Epithelial cell of esophagus (primary cell): ENCODE measurements around the gene KIF3C.

ENCODE experiments used
- DNase-seq: peaks from one replicate; pipeline ENCODE4 v3.0.0; 2010; ENCODE audit warnings: low read depth
- H3K4me3 ChIP-seq: 2 replicates; pipeline ENCODE4 v1.5.1; 2011; ENCODE audit warnings: mild to moderate bottlenecking, low read length, control low read depth
- TF ChIP-seq, protein P1 (sequence below): IDR thresholded peaks from 2 replicates; pipeline ENCODE4 v1.5.1; 2011; ENCODE audit warnings: low read depth, mild to moderate bottlenecking, low read length, control low read depth, inconsistent platforms; ENCODE audit not compliant: insufficient read depth; ENCODE audit errors: missing control alignments

KIF3C gene

DNA sequence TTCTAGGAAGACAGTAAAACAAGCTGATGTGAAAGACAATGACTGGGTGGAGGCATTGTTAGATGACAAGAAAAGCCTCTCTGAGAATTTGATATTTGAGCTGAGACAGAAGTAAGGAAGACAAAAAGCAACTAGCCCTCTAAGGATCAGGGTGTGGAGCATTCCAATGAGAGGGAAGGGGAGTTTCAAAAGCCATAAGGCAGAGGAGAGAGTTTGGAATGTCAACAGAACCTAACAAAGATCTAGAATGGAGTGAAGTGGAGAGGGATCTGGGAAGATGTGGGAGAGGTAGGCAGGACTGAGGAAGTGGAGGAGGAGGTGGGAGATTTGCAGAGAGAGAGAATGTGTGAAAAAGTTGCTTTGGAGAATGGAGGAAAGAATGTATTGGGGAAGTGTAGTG lies 86.7 kb downstream of the KIF3C start:
- no peak overlapping the region for H3K4me3 ChIP-seq
- DNase-seq: no peak
- TF ChIP-seq, protein P1, sequence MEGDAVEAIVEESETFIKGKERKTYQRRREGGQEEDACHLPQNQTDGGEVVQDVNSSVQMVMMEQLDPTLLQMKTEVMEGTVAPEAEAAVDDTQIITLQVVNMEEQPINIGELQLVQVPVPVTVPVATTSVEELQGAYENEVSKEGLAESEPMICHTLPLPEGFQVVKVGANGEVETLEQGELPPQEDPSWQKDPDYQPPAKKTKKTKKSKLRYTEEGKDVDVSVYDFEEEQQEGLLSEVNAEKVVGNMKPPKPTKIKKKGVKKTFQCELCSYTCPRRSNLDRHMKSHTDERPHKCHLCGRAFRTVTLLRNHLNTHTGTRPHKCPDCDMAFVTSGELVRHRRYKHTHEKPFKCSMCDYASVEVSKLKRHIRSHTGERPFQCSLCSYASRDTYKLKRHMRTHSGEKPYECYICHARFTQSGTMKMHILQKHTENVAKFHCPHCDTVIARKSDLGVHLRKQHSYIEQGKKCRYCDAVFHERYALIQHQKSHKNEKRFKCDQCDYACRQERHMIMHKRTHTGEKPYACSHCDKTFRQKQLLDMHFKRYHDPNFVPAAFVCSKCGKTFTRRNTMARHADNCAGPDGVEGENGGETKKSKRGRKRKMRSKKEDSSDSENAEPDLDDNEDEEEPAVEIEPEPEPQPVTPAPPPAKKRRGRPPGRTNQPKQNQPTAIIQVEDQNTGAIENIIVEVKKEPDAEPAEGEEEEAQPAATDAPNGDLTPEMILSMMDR: no peak

GRCh38 chr2:25895018-25895417 lies 87.3 kb downstream of the KIF3C start:
- TF ChIP-seq, protein P1: no peak
- no peak overlapping the region for H3K4me3 ChIP-seq
- DNase-seq: no peak

DNA sequence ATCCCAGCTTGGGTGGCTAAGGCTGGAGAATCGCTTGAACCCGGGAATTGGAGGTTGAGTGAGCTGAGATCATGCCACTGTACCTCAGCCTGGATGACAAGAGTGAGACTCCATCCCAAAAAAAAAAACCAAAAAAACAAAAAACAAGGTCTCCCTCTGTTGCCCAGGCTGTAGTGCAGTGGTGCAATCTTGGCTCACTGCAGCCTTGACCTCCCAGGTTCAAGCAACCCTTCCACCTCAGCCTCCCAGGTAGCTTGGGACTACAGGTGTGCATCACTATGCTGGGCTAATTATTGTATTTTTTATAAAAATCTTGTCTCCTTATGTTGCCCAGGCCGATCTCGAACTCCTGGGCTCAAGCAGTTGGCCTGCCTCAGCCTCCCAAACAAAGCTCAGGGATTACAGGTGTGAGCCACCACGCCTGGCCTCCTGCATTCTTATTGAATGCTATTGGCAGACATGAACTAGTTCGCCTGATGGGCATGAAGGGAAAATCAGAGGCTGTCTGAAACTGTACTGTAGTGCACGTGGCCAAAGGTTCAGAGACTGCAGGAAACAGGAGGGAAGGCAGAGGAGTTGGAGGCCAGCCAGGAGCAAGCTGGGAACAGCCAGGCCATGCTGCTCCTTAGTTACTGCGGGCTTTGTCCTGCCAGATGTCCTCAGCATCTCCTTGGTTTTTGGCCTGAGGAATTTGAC lies 88.0 kb downstream of the KIF3C start:
- no peak for DNase-seq
- H3K4me3 ChIP-seq: no peak overlapping the region
- TF ChIP-seq, protein P1: no peak

DNA sequence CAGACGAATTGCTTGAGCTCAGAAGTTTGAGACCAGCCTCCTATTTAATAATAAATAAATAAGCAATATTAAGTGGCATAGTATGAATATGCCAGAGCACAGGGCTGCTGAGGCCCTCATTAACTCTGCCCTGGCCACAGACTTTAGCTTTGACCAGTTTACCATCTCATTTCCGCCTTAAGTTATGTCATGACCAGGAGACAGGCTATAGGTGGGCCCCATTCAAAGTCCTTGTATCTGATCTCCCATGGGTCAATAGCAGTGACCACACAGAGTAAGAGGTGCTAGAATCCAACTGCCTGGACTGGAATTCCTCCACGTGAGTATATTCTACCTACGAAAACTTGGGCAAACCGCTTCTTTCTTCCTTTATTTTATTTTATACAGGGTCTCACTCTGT lies 90.6 kb downstream of the KIF3C start:
- no peak overlapping the region for H3K4me3 ChIP-seq
- DNase-seq: no peak
- TF ChIP-seq, protein P1: no peak

- TF ChIP-seq, protein P1: no peak
- H3K4me3 ChIP-seq: no peak overlapping the region
- no peak for DNase-seq
Observed at GRCh38 chr2:25887624-25888242, 94.6 kb downstream of the KIF3C start.

DNA sequence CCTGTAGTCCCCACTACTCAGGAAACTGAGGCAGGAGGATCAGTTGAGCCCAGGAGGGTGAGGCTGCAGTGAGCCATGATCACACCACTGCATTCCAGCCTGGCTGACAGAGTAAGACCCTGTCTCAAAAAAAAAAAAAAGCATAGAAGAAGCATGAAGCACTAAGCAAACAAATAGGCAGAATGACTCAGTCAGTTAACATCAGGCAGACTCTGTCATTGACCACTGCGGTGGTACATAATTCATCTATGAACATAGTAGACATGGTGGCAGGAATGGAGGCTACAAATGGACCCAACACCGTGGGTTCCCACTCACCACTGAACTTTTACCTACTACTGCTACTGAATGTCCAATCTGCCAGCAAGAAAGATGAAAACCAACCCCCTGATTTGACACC lies 96.4 kb downstream of the KIF3C start:
- no peak overlapping the region for H3K4me3 ChIP-seq
- TF ChIP-seq, protein P1: no peak
- DNase-seq: peak; percentile 84

DNA sequence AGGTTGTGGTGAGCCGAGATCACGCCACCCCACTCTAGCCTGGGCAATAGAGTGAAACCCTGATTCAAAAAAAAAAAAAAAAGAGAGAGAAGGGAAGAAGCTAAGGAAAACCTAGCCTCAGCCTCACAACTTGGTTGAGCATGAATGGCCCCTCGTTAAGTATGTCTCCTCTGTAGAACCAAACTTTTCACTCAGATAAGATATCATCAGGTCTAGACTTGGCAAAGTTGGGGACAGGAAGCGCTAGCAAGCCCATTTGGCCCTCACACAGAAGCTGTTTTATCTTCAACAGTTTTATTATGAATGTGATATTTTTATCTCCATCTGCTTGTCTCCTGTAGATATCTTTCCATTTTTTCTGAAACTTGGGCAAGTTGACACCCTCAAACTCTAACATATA lies 100.5 kb downstream of the KIF3C start:
- no peak for DNase-seq
- no peak overlapping the region for H3K4me3 ChIP-seq
- TF ChIP-seq, protein P1: no peak
